ENCODE results near the gene RYR1.
"Not testable (repeated sequence)": the region's sequence is repeated elsewhere in the genome, so short reads cannot be mapped to it uniquely, and the experiment has no call there.

The RYR1 gene

GRCh38 chr19:38617764-38618589 is 184.5 kb downstream of the RYR1 start, which contains the start of gene MAP4K1:
TSS of gene MAP4K1 (minus strand) at chr19:38617953. CDS start at chr19:38617895, 58 bp downstream.
- DNase-seq = peak in 3 of 14 donors; percentile 9 to 28 (median 19)

- DNase-seq = peak; percentile 87 to 100 (median 98)
Observed at GRCh38 chr19:38618590-38619360, 185.3 kb downstream of the RYR1 start, which contains the start of gene EIF3K. TSS of gene EIF3K (plus strand) at chr19:38619188. CDS start at chr19:38619269, 81 bp downstream.

- no peak for DNase-seq
Observed at GRCh38 chr19:38619361-38620174, 186.1 kb downstream of the RYR1 start.

GRCh38 chr19:38624822-38625221 is 191.3 kb downstream of the RYR1 start:
- no peak for DNase-seq

GRCh38 chr19:38626401-38626800 is 192.9 kb downstream of the RYR1 start:
- no peak for DNase-seq

- DNase-seq = no peak
Observed at GRCh38 chr19:38629568-38629967, 196.1 kb downstream of the RYR1 start.

- DNase-seq = not testable (repeated sequence)
Observed at GRCh38 chr19:38631301-38631700, 197.8 kb downstream of the RYR1 start.

- not testable (repeated sequence) for DNase-seq
Observed at GRCh38 chr19:38631811-38632475, 198.5 kb downstream of the RYR1 start.

- no peak for DNase-seq
Observed at GRCh38 chr19:38632476-38633213, 199.2 kb downstream of the RYR1 start.

GRCh38 chr19:38634757-38635482 is 201.4 kb downstream of the RYR1 start:
- peak in 11 of 14 donors; percentile 4 to 75 (median 40) for DNase-seq

GRCh38 chr19:38635483-38636399 is 202.2 kb downstream of the RYR1 start:
- DNase-seq = no peak

Measured in C1 segment of cervical spinal cord (tissue), 14 donors.